T-helper 1 cell (primary cell): ENCODE results near the gene ROPN1L.
"Not testable (repeated sequence)": the region's sequence is repeated elsewhere in the genome, so short reads cannot be mapped to it uniquely, and the experiment has no call there.

ENCODE experiments used
- DNase-seq, 5 donors: peaks; one replicate each; pipeline ENCODE4 v3.0.0-alpha.2; 2012 to 2020

ROPN1L gene

GRCh38 chr5:10503321-10503720 lies 61.6 kb downstream of the ROPN1L start:
- DNase-seq = no peak

GRCh38 chr5:10503997-10504793 lies 62.5 kb downstream of the ROPN1L start:
- no peak for DNase-seq

DNA sequence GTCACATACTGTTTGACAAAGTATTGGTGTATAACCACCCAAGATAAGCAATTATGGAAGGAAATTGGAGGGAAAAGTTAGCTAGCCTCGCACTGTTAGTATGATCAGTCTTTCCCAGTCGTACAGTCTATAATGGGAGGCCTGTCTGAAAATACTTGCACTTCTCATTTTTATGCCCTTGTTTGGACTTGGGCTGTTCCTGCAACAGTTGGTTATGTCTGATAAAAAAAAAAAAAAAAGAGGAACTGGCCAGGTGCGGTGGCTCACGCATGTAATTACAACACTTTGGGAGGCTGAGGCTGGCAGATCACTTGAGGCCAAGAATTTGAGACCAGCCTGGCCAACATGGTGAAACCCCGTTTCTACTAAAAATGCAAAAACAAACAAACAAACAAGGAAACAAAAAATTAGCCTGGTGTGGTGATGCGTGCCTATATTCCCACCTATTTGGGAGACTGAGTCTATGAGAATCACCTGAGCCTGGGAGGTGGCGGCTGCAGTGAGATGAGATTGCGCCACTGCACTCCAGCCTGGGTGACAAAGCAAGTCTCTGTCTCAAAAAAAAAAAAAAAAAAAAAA lies 63.9 kb downstream of the ROPN1L start:
- no peak for DNase-seq

DNA sequence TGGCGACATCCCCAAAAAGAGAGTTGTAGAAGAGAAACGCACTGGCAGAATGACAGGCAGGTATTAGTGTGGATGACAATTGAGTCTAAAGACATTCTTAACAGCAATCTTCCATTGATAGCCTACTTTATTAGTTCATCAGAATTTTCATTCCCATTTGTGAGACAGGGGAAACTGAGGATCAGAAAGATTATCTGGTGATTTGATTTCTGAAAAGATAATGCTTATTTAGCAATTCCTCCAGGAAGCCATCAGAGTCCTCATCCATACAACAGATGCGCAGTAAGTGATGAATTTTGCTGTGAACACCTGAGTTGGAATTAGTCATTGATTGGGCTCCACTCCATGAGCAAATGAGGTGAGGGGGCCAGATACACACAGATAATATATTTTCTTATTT lies 64.9 kb downstream of the ROPN1L start:
- no peak for DNase-seq

GRCh38 chr5:10507575-10508096 lies 66.0 kb downstream of the ROPN1L start:
- no peak for DNase-seq

DNA sequence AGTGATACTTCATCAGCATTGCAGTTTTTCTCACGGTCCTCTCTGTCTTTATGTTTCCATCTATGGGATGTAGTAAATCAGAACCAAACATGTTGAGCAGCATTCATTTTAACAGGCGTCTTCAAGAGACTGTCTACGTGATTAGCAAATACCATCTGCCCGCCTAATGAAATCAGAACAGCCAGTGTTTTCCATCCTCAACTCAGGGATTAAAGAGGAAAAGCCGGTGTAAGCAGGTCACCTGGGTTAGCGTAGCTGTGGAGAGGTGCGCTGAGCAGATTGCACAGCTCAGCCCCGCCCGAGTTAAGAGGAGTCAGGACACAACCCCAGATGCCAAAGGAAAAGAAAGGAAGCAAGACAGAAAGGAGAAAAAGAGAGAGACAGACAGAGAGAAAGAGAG lies 67.9 kb downstream of the ROPN1L start:
- no peak for DNase-seq

GRCh38 chr5:10511741-10512640 lies 70.3 kb downstream of the ROPN1L start:
- no peak for DNase-seq

DNA sequence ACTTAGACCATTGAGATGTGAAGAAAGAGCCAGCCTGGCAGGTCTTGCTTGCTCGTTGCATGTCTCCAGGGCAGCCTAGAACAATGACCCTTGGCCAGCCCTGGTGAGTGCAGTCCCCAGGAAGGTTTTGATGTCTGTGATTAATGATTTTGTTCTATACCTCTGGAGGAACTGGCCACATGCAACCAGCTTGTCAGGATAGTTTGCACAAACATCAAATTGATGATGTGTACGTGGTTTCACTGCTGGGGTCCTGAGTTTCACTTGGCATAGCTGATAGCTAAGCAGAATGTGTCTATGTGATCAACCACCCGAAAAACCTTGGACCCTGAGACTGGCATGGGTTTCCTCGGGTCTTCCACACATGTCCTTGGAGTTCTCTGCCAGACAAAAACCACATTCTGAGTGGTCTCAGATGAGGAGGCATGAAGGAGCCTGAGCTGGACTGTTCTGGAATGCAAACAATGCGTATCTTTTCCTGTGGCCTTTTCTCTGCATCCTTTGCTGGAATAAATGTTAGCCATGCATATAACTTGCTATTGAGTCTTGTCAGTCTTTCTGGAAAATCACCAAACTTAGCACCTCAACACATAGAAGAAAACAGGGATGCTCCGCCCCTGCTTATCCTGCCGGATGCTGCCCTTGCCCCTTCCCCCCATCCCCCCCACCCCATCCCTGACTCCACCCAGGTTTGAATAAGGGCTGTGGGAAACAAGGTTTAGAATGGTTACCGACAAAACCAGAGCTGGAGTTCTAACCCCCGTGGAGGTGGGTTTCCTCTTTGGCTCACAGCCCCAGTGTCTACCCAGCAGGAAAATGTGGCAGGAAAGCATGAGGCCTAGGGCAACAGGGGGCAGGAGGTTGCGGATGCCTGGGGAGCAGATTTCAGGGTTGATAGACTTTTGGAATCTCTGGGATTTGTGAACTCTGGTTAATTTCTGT lies 72.1 kb downstream of the ROPN1L start:
- DNase-seq = no peak

DNA sequence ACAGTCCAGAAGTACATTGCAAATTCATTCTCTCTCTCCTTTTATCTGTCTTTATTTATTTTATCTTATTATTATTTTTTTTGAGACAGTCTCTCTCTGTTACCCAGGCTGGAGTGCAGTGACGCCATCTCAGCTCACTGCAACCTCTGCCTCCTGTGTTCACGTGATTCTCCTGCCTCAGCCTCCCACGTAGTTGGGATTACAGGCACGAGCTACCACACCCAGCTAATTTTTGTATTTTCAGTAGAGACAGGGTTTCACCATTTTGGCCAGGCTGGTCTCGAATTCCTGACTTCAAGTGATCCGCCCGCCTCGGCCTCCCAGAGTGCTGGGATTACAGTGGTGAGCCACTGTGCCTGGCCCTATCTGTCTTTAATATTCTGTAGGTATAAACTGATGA lies 72.9 kb downstream of the ROPN1L start:
- DNase-seq = not testable (repeated sequence)
